Activated CD8-positive, alpha-beta memory T cell treated with anti-CD3 and anti-CD28 coated beads, Interleukin-2, amount 50 U/mL, for 48 hours (primary cell): Measurements from ENCODE around the gene PRXL2A.
"Not testable (repeated sequence)": the region's sequence is repeated elsewhere in the genome, so short reads cannot be mapped to it uniquely, and the experiment has no call there.

ENCODE experiments used
- DNase-seq: peaks from one replicate; pipeline ENCODE4 v3.0.0-alpha.2; 2020

PRXL2A gene

DNA sequence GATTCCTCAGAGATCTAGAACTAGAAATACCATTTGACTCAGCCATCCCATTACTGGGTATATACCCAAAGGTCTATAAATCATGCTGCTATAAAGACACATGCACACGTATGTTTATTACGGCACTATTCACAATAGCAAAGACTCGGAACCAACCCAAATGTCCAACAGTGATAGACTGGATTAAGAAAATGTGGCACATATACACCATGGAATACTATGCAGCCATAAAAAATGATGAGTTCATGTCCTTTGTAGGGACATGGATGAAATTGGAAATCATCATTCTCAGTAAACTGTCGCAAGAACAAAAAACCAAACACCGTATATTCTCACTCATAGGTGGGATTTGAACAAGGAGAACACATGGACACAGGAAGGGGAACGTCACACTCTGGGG, 72.0 kb downstream of the PRXL2A start:
- DNase-seq = not testable (repeated sequence)

DNA sequence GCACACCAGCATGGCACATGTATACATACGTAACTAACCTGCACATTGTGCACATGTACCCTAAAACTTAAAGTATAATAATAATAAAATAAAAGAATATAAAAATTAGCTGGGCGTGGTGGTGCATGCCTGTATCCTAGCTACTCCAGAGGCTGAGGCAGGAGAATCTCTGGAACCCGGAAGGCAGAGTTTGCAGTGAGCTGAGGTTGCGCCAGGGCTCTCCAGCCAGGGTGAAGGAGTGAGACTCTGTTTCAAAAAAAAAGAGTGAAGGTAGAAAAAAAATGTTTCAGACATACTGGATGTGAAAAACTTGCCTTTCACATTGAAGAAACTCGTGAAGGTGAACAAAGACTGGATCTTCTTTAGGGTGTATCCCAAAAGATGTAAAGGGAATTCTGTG, 72.5 kb downstream of the PRXL2A start:
- DNase-seq = peak; percentile 43

DNA sequence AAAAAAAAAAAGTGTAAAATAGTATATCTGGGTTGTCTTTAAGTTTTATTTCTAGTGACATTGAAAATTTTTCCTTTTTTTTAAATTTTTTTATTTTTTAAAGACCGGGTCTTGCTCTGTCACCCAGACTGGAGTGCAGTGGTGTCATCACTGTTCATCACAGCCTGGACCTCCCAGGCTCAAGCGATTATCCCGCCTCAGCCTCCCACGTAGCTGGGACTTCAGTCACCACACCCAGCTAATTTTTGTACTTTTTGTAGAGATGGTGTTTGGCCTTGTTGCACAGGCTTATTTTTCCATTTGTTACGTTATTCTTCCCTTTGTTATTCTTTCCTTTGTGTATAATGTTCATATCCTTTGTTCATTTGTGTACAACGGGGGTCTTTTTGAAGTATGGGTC, 75.9 kb downstream of the PRXL2A start:
- DNase-seq = peak; percentile 23

DNA sequence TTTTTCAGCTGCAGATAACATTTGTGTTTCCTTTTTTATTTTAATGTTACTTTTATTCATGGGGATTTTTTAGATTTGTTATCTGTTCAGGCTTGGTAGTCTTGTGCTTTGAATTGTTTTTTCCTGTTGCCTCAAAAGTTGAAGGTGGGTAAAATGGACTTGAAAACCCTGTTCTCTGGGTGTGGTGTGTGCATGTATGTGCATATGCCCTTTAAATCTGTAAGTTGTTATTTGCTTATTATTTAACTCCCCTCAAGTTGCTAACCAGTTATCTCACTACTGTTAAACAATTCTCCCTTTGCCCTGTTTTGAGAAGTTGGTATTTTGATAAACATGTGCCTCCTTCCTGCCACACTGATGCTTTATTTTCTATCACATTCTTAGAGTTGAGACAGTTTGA, 76.3 kb downstream of the PRXL2A start:
- no peak for DNase-seq

DNA sequence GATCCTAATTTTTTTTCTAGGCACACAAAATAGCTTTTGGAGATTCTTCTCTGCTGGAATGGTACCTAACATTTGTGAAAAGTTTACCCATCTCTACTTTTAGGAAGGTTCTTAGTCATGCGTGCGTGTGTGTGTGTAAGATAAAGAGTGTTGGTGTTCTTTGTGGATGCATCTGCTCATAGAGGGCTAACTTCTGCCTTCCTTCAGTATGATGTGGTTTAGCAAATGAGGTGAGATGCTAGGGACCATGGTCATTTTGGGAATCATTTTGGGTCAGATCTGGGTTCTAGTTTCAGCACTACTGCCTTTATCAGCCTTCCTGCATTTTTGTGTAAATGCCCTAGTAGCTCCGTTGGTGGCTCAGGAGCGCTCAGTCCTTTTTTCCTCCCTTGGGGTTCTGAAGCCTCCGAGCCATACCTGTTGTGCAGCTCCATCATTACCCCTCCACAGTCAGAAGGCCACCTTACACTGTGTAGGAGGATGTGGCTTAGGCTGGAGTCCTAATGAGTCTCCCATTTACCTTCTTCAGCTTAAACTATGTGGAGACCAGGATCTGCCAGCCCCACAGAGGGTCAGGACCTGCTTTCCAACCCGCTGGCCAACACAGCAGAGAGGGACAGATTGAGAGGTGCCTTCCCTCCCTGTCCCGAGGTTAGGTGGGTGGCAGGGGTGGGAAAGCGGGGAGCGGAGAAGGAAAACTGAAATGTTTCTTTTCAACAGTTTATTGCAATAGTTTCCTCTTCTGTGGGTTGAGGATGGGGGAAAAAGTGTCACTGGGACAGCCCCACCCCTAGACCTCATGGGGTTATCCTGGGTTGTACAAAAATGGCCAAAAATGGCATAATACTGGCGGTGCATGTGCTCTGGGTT, 77.0 kb downstream of the PRXL2A start:
- peak; percentile 59 for DNase-seq

DNA sequence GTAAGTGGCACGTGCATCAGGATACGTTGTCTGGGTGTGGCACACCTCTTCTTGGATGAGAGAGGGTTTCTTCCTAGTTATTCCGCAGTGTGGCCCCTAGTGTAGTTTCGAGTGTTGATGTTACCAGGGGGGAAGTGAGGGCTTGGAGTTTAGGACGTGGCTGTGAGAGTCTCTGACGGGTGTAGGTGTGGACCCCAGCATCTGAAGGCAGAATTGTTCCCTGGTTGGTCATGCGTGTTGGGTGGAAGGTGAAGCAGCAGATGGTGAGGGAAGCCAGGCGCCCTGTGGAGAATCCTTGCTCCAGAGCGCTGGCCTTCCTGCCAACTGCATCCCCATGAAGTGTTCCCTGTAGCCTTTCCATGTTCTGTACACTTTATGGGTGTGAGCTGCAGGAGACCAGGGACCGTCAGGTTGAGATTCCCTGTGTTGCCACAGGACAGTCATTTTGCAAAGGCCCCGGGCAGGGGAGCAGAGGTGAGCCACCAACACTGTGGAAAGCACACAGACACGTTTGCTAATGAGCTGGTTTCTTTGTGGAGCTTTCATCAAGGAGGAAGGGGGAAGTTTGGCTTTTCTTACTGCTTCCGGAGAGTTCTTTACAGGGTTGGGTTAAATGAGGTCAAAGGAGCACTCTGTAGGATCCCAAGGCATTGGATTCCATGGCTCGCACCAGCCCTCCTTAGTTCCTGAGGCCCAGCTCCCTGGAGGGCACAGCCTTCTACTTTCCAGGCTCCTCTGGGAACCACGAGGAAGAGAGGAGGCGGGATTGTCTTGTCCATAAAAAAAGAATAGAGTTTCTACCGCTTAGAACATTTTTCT, 77.8 kb downstream of the PRXL2A start:
- DNase-seq = peak; percentile 61
